GM21423 (cell line): ENCODE measurements around the gene FAM131B.

ENCODE experiments used
- ATAC-seq: cut with Tn5 transposase; IDR thresholded peaks from one replicate; pipeline ENCODE4 v1.9.1; 2021; ENCODE audit warnings: mild to moderate bottlenecking, moderate library complexity; ENCODE audit not compliant: unreplicated experiment

Gene FAM131B

GRCh38 chr7:143360788-143361551 is 1.5 kb downstream of the FAM131B start:
- ATAC-seq, result no peak

DNA sequence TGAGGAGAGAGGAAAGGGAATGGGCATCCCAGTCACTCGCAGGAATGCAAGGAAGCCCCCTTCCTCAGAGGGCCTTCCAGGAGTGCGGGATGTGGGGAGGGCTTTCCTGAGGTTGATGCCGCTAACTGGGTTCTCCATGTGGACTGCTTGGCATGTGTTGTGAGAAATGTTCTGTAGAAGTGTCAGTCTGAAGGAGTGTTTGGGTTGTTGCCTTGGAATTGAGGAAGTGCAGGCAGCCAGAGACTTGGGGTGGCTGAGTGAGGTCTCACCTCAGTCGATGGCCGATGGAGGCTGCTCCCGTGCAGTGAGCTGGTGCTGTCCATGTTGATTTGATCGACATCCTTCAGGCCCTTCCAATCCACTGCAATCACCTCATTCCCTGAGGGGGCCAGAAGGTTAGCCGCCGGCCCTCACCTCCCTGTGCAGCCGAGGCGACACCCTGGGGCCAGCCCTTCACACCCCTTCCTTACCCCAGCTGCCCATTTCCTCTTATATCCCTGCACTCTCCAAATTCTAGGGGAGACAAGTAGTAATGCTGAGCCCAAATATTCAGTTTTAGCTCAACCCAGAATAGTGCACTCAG is 2.7 kb downstream of the FAM131B start:
- ATAC-seq, result no peak

DNA sequence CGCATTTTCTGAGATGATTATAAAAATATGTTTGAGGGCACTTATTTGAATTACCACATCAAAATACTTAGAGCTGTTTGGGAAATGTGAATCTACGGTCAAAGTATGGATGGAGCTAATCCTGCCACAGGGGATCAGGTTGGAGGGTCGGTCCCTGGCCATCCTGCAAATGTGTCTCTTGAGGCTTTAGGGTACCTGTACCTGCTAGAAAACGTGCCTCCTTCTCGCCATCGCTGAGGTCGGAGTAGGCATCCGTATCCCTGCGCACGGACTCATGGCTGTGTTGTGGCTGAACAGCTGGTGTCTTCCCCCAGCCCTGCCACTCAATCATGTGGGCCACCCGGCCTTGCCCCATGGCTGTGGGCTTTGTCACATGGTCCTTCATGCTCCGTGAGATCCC is 3.9 kb downstream of the FAM131B start:
- no peak for ATAC-seq

DNA sequence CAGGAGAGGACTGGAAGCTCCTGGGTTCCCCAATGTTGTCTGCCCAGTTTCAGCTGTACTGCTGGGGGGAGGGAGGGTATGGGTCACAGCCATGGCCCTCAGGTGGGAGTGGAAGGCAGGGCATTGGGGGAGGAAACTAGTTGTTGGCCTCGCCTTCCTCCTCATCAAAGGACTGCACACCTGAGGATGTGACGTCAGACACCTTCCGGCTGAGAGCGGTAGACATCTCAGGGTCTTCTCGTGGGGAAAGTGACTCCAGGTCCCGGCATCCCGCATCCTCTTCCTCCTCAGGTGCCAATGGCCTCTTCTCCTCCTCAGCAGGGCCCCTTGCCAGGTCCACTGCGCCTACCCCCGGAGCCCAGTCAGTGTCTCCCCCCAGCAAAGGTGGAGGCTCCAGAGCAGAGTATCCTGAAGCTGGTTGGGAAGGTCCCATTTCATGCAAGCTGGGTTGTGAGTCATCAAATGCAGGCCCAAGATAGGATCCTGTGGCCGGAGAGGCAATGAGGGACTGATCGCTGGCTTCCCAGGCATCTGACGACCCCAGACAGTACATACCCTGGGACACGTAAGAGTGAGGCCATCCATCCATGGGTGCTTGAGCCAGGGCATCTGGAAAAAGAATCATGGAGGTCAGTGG is 6.0 kb downstream of the FAM131B start:
- no peak for ATAC-seq

DNA sequence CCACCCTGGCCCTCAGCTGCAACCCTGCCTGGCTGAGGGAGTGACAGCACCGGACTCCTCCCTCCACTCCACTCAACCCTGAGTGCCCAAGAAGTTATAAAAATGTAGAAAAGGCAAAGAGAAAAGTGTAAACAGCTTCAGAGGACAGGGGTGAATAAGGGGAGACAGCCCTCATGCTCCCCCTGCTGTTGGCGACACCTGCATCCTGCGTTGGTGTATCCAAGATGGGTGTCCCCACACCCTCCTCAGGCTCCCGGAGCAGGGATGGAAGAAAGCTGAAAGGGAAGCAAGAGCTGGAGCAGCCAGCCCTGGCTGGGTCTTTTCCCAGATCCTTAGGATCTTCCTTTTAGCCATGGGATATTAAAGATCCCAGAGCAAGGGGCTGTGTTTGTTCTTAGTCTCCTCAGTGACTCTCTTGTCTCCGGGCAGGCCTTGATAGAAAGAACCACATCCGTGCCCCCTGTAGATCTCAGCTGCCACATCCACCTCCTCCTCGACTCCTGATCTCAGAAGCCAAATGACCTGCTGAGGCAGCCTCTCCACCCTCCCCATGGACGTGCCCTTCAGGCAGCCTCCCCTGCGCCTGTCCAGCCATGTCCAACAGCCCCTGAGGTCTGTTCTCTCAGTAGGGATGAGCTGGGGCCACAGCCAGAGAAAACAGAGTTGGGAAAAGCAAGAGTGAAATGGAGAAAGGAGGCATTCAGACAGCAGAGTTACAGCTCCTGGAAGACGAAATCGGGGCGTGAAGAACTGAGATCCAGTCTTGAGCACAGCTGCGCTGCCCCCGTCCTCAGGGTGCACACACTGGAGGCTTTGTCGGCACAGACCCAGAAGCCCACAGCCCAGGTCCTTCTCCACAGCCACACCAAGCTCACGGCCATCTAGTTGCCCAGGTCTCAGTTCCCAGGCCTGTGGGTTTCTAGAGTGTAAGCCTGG is 6.8 kb downstream of the FAM131B start:
- no peak for ATAC-seq

- no peak for ATAC-seq
These were observed 7.5 kb downstream of the FAM131B start for GRCh38 chr7:143354965-143355364.

- ATAC-seq, result no peak
These were observed 8.1 kb downstream of the FAM131B start for GRCh38 chr7:143354376-143354775.

GRCh38 chr7:143352531-143353002 is 9.9 kb downstream of the FAM131B start:
- no peak for ATAC-seq

DNA sequence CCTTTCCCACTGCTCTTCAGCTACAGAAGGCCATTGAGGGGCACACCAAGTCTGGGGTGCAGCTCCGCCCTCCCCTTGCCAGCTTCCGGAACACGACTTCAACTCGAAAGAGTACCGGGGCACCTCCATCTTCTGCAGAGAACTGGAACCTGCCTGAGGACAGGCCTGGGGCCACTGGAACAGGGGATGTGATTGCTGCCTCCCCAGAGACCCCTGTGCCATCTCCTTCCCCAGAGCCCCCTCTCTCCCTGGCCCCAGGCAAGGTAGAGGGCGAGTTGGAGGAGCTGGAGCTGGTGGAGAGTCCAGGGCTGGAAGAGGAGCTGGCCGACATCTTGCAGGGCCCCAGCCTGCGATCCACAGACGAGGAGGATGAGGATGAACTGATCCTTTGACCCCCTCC is 10.9 kb downstream of the FAM131B start:
- no peak for ATAC-seq

GRCh38 chr7:143351060-143351459 is 11.5 kb downstream of the FAM131B start:
- no peak for ATAC-seq

GRCh38 chr7:143347950-143348349 is 14.6 kb downstream of the FAM131B start:
- ATAC-seq, result no peak

- no peak for ATAC-seq
These were observed 16.5 kb downstream of the FAM131B start for GRCh38 chr7:143346018-143346417.

DNA sequence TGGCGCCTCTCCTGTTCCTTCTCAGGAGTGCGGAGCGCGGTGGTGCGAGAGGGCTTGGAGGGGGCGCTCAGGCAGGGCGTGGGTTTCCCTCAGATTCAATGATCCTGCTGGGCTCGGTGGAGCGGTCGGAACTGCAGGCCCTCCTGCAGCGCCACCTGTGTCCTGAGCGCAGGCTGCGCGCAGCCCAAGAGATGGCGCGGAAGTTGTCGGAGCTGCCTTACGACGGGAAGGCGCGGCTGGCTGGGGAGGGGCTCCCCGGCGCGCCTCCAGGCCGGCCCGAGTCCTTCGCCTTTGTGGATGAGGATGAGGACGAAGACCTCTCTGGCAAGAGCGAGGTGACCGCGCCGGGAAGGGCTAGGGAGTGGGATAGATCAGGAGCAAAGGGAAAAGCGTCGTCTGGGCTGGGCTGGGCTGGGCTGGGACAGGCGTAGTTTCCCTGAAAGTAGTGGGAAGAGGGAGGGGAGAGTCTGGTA is 17.0 kb downstream of the FAM131B start:
- peak; percentile 95 for ATAC-seq

- ATAC-seq, result no peak
These were observed 18.9 kb downstream of the FAM131B start for GRCh38 chr7:143343596-143343995.

DNA sequence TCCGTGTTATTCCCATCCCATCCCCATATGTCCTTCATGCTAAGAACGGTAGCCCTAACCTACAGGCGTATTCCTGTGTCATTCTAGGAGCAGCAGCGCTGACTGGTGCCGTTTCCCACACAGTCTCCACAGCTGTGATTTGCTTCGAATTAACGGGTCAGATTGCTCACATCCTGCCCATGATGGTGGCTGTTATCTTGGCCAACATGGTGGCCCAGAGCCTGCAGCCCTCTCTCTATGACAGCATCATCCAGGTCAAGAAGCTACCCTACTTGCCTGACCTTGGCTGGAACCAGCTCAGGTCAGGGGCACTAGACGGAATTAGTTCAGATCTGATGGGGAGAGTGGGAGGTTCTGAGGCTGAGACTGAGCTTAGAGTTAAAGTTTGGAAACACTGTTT is 20.7 kb downstream of the FAM131B start:
- ATAC-seq, result no peak

DNA sequence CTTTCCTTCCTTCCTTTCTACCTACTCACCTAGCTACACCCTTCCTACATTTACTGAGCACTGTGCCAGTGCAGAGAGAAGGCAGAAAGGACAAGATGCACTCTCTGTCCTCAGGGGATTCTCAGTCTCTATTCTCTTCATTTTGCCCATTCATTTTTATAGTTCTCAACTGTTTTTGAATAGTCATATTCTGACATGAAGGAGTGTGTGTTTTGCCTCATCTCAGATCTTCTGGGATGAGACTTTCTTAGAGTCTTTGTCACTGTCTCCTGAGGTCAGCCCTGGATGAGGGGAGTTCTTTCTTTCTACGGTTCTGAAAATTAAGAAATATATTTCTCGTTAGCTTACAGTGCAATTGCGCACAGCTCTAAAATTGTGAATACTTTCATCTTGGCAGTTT is 25.3 kb downstream of the FAM131B start:
- ATAC-seq, result no peak

- ATAC-seq, result no peak
These were observed 28.3 kb downstream of the FAM131B start for GRCh38 chr7:143334244-143334643.

DNA sequence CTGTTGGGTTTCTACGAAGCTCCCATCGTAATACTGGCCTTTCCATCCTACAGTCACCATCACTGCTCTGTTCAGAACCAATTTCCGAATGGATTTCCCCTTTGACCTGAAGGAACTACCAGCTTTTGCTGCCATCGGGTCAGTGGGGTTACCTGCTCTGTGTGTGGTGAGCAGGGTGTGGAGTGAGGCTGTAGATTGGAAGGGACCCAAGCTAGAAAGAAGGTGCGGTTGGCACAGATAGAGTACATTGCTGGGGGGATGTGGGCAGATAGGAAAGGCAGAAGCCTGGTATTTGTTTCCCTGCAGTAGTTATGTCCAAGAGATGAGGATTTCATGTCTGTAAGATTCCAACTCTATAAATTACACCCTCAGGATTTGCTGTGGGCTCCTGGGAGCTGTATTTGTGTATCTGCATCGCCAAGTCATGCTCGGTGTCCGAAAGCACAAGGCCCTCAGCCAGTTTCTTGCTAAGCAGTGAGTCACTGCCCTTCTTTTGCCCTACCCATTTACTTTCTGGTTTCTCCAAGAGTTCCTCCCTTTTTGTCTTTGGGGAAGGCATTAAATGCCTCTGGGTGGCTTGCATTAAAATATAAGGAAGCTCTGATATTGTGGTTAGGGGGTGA is 31.2 kb downstream of the FAM131B start:
- no peak for ATAC-seq

- no peak for ATAC-seq
These were observed 32.9 kb downstream of the FAM131B start for GRCh38 chr7:143329471-143330170.

DNA sequence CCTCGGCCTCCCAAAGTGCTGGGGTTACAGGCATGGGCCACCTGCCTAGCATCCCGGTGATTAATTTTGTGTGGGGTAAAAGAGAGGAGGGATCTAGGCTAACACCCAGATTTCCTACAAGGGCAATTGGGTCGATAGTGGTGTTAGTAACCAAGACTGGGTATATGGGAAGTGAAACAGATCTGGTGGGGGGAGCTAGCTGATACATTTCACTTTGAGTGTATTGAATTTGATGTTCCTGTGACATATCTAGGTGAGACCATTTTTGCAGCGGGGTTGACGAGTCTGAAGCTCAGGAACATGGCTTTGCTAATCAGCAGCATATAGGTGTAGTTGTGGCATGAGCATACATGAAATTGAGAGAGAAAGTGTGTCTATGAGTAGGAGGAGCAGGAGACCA is 34.6 kb downstream of the FAM131B start:
- ATAC-seq, result no peak
